GM18519 (cell line): ENCODE measurements around the gene CLDN19.
"Not testable (repeated sequence)": the region's sequence is repeated elsewhere in the genome, so short reads cannot be mapped to it uniquely, and the experiment has no call there.

Source experiments
- ATAC-seq: cut with Tn5 transposase; IDR thresholded peaks from one replicate; pipeline ENCODE4 v1.9.1; 2021; ENCODE audit warnings: mild to moderate bottlenecking, moderate library complexity; ENCODE audit not compliant: unreplicated experiment, low FRiP score

Gene CLDN19

GRCh38 chr1:42740851-42741580 is 980 bp upstream of the CLDN19 start:
- ATAC-seq = no peak

DNA sequence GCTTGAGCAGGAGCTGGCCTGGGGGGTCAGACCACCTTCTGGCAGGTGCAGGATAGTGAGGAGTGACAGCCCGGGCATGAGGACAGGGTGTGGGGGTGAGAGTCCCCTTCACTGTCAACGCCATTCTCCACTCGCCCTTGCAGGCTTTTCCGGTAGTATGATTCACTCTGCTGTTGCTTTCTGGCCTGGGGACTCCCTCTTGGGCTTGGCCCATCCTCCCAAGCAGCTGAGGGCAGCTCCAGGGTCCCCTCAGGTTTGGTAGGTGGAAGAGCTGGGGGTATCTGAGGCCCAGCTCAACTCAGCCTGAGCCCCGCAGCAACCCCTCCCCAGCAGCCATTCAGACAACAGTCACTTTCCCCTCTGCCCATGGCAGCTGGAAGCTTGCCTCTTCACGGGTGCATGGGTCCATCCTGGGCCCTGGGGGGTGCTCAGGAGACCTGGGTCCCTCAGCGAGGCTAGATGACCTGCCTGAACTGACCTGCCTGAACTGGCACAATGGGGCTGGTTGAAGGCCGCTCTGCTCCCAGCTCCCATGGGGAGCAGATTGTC is 1.3 kb downstream of the CLDN19 start:
- ATAC-seq = no peak

DNA sequence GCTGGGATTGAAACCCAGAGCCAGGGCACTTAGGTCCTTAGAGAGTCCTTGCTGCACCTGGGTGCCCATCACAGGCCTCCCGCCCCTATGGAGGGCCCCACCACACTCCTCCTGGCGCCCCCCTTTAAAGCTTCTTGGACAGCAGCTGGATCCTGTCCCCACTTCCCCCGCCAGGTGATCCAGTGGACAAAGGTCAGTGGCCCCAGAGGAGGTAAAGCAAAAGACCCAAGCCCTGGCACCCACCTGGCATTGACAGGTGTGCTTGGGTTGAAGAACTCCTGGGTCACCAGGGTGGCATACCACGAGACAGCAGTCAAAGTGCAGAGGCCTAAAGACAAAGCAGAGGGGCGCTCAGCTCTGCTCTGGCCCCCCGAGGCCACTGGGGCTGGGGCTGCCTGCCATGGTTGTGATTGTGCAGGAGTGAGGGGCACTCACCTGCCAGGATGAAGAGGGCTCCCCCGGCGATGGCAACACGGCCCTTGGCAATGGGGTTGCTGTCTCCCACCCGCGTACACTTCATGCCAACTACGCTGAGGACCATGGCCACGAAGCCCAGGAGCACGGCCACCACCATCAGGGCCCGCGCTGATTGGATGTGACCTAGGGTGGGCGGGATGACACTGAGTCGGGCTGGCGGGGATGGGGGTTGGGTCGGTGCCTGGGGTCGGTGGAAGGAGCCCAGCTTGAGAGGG is 1.9 kb downstream of the CLDN19 start:
- ATAC-seq = no peak

DNA sequence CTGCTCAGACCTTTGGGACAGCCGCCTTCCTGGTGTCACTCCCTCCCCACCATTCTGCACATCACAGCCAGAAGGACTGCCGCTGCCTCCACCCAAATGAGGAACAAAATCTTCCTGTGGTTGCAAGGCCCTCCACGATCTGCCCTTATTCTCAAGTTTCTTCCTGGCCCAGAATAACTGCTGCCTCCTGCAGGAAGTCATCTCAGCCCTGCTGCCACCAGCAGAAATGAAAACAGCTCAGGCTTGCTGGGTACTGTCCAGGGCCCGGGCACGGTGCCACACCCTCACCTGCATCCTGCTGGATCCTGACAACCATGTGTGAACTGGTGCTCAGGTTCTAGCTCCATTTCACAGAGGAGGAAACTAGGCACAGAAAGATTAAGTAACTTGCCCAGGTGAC is 2.8 kb downstream of the CLDN19 start:
- no peak for ATAC-seq

- ATAC-seq = no peak
These were observed 3.4 kb downstream of the CLDN19 start for GRCh38 chr1:42736571-42737200.

DNA sequence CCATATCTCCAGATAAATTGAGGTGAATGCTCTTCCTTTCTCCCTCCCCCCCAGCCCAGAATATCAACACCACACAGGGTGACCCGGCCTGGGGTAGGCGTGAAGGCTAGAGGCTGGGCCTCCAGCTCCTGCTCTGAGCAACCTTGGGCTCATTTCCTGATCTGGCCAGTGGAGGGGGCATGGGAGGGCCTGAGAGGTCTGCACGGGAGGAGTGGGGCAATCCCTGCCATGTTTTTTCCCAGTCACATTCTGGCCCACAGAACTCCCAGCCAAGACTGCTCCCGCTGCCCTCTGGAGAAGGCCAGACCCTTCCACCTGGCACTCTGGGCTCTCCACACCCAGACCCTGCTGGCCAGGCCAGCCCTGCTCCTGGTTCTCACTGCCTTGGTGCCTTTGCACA is 3.9 kb downstream of the CLDN19 start:
- no peak for ATAC-seq

GRCh38 chr1:42735477-42736105 is 4.4 kb downstream of the CLDN19 start:
- no peak for ATAC-seq

- no peak for ATAC-seq
These were observed 5.0 kb downstream of the CLDN19 start for GRCh38 chr1:42735056-42735455.

DNA sequence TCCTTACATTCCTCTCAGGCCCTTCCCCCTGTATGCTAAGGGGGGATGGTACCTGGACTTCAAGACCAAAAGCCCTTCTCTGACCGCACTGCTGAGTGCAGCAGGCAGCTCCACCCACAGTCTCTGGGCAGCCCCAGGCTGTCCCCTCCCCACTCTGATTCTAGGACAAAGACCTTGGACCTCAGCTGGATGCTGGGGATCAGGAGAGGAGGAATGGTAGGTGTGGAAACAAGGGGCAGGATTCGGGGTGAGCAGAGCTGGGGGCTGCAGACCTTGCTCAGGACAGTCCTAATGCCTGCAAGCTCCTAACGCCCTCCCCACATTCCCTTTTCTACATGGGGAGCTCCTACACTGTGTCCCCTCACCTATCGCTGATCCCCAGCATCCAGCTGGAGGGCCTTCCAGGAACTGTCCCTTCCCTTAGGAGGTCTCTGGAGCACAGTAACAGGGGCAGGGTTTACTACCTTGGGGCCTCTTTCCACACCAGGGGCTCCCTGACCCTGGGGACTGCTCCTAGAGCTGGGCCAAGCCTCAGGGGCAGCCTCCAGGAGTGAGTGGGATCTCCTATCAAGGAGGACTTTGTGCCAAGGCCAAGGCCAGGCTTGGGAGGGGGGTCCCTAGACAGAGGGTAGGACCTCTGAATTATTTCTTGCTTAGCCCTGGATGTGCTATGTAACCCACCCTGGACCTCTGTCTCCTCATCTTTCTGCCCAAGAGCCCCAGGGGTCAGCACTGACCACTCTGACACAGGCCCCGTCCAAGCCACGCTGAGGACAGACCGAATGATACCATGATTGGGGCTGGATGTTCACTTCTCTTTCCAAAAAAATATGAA is 5.6 kb downstream of the CLDN19 start:
- no peak for ATAC-seq

GRCh38 chr1:42733415-42734200 is 6.4 kb downstream of the CLDN19 start:
- ATAC-seq = no peak

DNA sequence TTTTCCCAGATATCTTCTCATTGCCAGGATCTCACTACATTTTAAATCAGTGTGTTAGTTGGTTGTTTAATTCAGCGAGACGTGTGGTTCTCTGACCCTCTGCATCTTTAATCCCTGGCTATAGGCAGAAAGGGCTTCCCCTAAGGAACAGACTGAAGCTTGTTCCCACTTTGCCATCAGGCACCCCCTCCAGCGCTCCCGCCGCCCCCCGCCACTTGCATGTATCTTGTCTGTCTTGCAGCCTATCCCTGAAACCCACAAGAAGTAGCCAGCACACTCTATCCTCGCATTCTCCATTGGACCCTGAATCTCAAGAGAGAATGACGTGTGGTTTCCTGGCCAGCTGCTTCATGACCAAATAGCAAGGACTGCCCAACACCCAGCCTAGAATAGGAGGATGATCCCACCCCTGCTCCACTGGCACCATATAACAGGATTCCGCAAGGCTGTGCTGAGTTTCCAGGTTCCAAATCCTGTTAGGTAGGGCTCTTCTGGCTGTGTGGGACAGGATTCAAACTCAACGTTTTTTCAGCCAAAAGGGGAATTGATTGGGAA is 7.8 kb downstream of the CLDN19 start:
- no peak for ATAC-seq

DNA sequence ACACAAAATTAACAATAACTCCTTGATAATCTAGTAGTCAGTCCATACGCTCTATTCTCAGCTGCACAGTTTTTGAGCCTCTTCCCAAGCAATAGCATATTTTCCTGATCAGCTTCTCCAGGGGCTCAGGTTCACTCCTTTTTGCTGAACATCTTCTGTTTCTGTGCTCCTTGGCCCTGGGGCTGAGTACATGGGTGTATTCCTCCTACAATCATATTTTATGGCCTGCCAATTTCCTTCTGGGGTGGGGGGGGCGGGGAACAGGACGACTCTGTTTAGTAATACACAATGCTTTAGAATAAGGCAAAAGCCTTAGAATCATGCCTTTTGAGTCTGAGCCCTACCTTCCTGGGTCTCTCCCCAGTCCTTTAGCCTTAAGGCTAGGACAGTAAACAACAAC is 8.5 kb downstream of the CLDN19 start:
- ATAC-seq = no peak

DNA sequence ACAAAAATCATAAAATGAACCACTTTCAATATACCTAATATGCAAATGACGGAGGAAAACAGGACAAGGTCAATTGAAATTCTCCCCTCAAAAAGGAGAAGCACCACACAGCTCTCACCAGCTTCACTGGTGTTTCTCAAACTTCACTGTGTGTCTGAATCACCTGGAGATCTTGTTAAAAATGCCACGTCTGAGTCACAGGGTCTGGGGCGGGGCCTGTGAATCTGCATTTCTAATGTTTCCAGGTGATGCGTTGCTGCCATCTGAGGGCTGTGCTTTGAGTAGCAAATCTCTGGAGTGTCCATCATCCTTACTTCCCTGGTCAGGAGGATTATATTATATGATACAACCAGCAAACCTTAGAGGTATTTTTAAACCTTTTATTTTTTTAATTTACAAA is 9.0 kb downstream of the CLDN19 start:
- no peak for ATAC-seq

DNA sequence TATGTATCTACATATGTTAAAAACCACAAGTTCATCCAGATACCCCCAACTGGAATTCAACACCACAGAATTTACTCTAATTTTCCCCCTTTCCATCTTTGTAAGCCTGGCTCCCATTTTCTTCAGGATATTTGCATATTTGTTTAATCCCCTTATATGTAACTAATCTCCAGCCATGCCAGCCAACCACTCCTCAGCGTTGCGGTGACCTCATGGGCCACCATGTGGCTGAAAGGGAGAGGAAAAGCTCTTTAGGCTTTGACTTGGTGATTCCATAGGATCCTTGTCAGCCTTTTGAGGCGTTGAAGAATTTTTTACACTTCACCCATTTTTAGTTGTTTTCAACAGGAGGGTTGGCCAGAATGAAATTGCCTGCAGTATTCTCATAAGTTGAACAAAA is 10.0 kb downstream of the CLDN19 start:
- ATAC-seq = no peak

- not testable (repeated sequence) for ATAC-seq
These were observed 14.2 kb downstream of the CLDN19 start for GRCh38 chr1:42725820-42726219.

GRCh38 chr1:42723511-42723910 is 16.5 kb downstream of the CLDN19 start:
- ATAC-seq = no peak

GRCh38 chr1:42722403-42722802 is 17.6 kb downstream of the CLDN19 start:
- not testable (repeated sequence) for ATAC-seq

- no peak for ATAC-seq
These were observed 18.1 kb downstream of the CLDN19 start for GRCh38 chr1:42721926-42722325.

DNA sequence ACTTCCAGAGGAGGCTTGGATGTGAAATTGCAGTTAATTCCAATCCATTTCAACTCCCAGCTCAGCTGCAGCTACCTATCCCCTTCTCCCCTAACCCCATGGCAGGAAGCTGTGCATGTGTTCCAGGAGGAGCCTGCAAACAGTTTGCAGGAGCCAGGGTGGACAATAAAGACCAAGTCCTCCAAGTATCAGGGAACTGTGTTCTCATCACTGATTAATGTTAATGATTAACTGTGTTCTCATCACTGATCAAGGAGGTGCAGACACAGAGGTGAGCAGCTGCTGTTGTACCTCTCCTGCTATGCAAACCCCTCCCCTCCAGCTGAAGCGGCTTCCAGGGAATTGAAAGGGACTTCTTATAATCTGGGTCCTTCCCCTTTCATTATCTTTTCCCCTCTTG is 19.2 kb downstream of the CLDN19 start:
- no peak for ATAC-seq
